ENCODE data around the gene RNF31.

RNF31 gene

GRCh38 chr14:24150061-24150460, 2.8 kb downstream of the RNF31 start:
- Histone ChIP-seq H3K79me2 (ENCODE audit: control insufficient read depth, low read length) (peaks cover 34% of the 10 kb centered on the region), H3K27me3 (ENCODE audit: control insufficient read depth, low read length) (no peaks in the 10 kb centered on the region), H3K9me3 (ENCODE audit: control insufficient read depth, insufficient read depth, low read length) (no peaks in the 10 kb centered on the region), H3F3A (ENCODE audit: control insufficient read depth, insufficient read depth) (0 out of 2 replicates have a peak, but pooled peaks cover 3% of the 10 kb centered on the region), H3K9me2 (replicated peaks; ENCODE audit: control insufficient read depth, low read length) (no peaks in the 10 kb centered on the region), H4K20me1 (ENCODE audit: control insufficient read depth, insufficient read depth, low read depth, low read length) (peaks cover 3% of the 10 kb centered on the region; the same call in 1 of the 2 replicates), H3K27ac (ENCODE audit: low read depth, low read length) (no peak overlapping the region), H3K4me1 (ENCODE audit: control insufficient read depth, low read length) (peaks cover 20% of the 10 kb centered on the region), H3K4me2 (ENCODE audit: low read length) (no peak overlapping the region), H3K4me3 (ENCODE audit: low read length) (no peak overlapping the region), H3K36me3 (ENCODE audit: control insufficient read depth, low read length) (peaks cover 52% of the 10 kb centered on the region)
- TF ChIP-seq EZH2phosphoT487 (IDR thresholded peaks at IDR 0.05; ENCODE audit: borderline replicate concordance, low read length): no peak
- TF ChIP-seq CTCF (IDR thresholded peaks at IDR 0.05; ENCODE audit: low read depth, low read length, poor library complexity, severe bottlenecking): no peak

- 0 out of 2 replicates have a peak, but pooled peaks cover 3% of the 10 kb centered on the region for H3F3A ChIP-seq (ENCODE audit: control insufficient read depth, insufficient read depth)
- H3K9me3 ChIP-seq (ENCODE audit: control insufficient read depth, insufficient read depth, low read length): no peaks in the 10 kb centered on the region
- peaks cover 3% of the 10 kb centered on the region; the same call in 1 of the 2 replicates for H4K20me1 ChIP-seq (ENCODE audit: control insufficient read depth, insufficient read depth, low read depth, low read length)
- peaks cover 15% of the 10 kb centered on the region for H3K4me1 ChIP-seq (ENCODE audit: control insufficient read depth, low read length)
- TF ChIP-seq CTCF (IDR thresholded peaks at IDR 0.05; ENCODE audit: low read depth, low read length, poor library complexity, severe bottlenecking) (no peak), EZH2phosphoT487 (IDR thresholded peaks at IDR 0.05; ENCODE audit: borderline replicate concordance, low read length) (no peak)
- H3K4me2 ChIP-seq (ENCODE audit: low read length): no peak overlapping the region
- no peak overlapping the region for H3K27ac ChIP-seq (ENCODE audit: low read depth, low read length)
- peaks cover 56% of the 10 kb centered on the region for H3K36me3 ChIP-seq (ENCODE audit: control insufficient read depth, low read length)
- no peaks in the 10 kb centered on the region for H3K27me3 ChIP-seq (ENCODE audit: control insufficient read depth, low read length)
- H3K79me2 ChIP-seq (ENCODE audit: control insufficient read depth, low read length): peaks cover 30% of the 10 kb centered on the region
- no peaks in the 10 kb centered on the region for H3K9me2 ChIP-seq (replicated peaks; ENCODE audit: control insufficient read depth, low read length)
- H3K4me3 ChIP-seq (ENCODE audit: low read length): no peak overlapping the region
Observed at GRCh38 chr14:24150567-24150966, 3.3 kb downstream of the RNF31 start.

GRCh38 chr14:24150993-24151392, 3.7 kb downstream of the RNF31 start:
- H3K36me3 ChIP-seq (ENCODE audit: control insufficient read depth, low read length): peaks cover 60% of the 10 kb centered on the region
- H3K27ac ChIP-seq (ENCODE audit: low read depth, low read length): no peak overlapping the region
- H4K20me1 ChIP-seq (ENCODE audit: control insufficient read depth, insufficient read depth, low read depth, low read length): peaks cover 3% of the 10 kb centered on the region; the same call in 1 of the 2 replicates
- TF ChIP-seq EZH2phosphoT487 (IDR thresholded peaks at IDR 0.05; ENCODE audit: borderline replicate concordance, low read length) (no peak), CTCF (IDR thresholded peaks at IDR 0.05; ENCODE audit: low read depth, low read length, poor library complexity, severe bottlenecking) (no peak)
- no peaks in the 10 kb centered on the region for H3K9me3 ChIP-seq (ENCODE audit: control insufficient read depth, insufficient read depth, low read length)
- 0 out of 2 replicates have a peak, but pooled peaks cover 3% of the 10 kb centered on the region for H3F3A ChIP-seq (ENCODE audit: control insufficient read depth, insufficient read depth)
- peaks cover 10% of the 10 kb centered on the region for H3K4me1 ChIP-seq (ENCODE audit: control insufficient read depth, low read length)
- no peak overlapping the region for H3K4me3 ChIP-seq (ENCODE audit: low read length)
- no peaks in the 10 kb centered on the region for H3K27me3 ChIP-seq (ENCODE audit: control insufficient read depth, low read length)
- peaks cover 26% of the 10 kb centered on the region for H3K79me2 ChIP-seq (ENCODE audit: control insufficient read depth, low read length)
- H3K4me2 ChIP-seq (ENCODE audit: low read length): no peak overlapping the region
- no peaks in the 10 kb centered on the region for H3K9me2 ChIP-seq (replicated peaks; ENCODE audit: control insufficient read depth, low read length)
